Germinal center (tissue), 1 donor: ENCODE results near the gene MARF1.
"Not testable (repeated sequence)": the region's sequence is repeated elsewhere in the genome, so short reads cannot be mapped to it uniquely, and the experiment has no call there.

ENCODE experiments used
- DNase-seq: peaks from one replicate; pipeline ENCODE4 v3.0.0; 2012; ENCODE audit warnings: mixed read lengths, low spot score

The MARF1 gene

DNA sequence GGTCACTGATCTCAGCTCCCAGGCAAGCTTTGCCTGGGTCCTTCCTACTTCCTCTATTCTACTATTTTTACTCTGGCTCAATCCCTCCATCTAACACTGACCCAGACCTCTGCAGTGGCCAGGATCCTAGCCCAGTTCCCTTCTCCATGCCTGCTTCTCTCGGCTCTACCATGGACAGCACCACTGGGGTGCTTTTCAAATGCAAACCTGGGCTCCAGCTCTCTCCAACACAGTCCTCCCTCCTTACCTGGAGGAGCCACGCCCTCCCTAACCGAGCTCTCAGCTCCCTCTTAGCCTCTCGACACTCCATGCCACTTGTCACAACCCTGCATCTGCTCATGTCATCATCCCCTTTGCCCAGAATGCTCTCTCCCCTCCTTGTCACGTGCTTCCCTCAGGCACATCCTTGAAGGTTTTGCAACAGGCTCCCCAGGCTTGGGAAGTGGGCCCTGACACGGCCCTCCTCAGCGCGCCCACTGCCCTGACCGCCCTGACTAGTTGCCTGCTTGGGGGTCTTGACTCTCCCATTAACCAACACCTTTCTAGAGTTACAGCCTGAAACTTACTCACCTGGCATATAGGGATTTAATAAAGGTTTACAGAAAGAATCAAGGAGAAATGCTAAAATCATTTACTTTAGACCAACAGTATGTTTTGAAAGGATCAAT, 41.6 kb downstream of the MARF1 start:
- DNase-seq, result no peak

DNA sequence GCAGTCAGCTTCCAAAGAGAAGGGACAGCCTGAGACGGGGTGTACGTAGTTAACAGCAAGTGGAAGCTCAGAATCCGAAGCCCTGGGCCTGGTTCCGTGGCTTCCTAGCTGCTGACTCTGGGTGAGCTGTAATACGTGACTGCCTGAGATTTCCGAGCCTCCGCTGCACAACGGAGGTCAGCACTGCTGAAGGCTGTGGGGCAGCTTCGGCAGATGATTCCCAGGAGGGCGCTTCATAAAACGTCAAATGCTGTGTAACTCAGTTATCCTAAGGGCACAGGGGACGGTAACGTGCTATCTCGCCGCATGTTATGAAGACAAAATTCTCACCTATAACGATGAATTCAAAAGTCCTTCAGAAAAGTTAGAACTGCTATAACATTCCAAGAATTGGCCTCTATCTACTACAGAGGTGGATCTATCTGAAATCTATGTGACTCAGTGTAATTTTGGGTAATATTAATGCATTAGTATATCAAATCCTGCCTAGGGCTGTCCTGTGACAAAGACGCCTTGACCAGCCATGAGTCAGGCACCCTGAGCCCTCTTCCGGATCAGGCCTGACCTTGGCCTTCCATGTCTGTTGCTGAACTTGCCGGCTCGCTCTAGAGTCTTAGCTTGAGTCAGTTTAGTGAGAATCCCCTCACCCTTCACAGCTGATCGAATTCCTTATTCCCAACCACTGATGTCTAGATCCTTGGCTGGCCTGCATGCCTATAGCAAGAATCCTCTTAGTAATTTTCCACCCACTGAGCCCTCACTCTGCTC, 43.5 kb downstream of the MARF1 start:
- no peak for DNase-seq

DNA sequence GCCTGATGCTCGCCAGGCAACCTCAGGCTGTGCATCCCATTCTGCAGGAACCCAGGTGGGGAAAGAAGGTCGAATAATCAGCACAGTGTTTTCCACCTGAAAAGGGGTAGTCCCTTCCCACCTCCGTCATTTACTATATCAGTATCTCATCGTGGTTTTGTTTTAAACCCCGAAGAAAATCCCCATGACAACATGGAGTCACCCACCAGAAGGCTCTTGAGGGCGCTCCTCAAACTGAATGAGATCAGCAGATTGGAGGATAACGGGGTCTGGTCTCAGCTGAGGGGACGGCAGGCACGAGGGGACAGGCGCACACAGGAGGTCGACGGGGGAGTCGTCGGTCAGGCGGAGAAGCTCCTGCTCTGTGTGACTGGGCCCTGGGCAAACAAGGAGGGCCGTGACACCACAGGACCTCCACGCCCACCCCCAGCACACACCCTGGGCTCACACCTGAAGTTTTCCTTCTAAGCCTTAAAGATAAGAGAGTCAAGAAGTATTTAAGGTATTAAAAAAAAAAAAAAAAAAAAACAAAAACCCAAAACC, 44.2 kb downstream of the MARF1 start:
- DNase-seq, result no peak

DNA sequence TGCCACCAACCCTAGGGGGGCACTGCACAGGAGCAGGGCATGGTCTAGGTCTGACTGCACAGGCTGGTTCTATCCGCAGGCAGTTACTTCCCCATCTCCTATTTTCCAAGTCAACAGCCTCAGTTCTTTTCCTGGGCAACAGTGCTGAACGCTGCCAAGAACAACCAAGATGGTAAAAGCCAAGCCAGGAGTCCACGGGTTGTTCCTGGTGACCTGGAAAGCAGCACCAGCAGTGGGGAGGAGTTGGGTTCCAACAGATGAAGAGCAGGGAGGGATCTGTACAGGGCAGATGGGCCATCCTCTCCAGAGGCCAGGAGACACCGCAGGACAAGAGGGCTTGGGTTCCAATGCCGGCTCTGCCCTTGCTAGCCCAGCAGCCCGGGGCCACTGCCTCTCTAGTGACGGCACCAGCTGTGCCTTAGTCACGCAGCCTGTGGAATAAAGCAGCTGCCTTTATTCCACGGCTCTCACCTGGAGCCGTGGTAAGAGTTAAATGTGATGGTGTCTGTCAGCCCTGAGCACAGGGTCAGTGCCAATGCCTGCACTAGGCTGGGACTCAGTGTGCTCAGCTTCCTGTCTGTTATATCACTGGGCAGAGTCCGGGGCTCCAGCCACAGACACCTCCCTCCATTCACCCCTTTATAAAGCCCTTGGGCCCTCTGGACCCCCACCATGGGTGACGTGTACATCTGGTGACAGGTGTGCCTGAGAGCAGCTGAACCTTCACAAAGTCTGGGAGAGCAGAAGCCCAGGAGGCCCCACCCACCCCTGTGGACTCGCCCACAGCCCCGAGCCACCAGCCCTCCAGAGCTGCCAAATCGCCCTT, 44.9 kb downstream of the MARF1 start:
- DNase-seq, result no peak

DNA sequence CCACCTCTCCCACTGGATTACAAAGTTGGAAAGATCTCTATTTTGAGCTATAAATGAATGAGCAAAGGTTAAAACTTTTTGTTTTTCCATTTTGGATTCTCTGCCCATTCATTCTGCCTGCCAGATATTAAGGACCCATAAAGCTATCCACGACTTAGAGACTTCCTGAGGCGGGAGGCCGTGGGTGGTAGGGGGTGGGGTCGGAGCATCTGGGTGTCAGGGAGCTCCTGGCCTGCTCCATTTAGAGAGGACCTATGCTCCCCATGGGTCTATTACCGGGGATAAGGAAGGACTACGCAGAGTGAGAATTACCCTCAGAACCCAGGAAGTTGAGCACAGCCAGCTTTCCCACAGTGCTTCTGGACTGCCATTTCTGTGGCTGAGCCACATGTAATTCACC, 45.8 kb downstream of the MARF1 start:
- no peak for DNase-seq

DNA sequence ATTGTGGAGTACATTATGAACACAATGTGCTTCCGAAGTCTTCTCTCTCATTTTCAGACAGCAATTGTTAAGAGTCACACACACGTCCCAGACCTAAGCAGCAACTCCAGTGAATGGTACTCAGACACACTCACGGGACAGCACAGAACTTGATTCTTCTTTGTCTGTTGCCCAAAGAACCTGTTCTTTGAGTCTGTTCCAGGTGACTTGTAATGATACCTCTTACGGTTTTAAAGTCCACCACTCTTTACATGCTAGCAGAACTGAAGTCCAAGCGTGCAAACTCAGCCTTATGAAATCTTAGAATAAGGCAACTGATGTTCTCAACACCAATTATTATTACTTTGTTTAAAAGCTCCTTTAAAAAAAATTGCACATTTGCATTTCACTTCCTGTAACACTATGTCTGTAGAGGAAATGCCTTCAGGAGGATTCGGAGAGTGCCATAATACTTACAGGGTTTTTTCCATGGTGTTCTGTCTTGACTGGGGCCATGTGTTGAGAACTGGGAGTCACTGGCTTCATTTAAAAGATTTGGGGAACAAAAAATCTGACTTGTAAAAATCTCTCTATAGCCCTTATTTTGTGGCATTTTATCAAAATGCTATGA, 48.1 kb downstream of the MARF1 start:
- DNase-seq, result no peak

- DNase-seq, result no peak
These were observed 49.7 kb downstream of the MARF1 start for GRCh38 chr16:15593235-15593634.

GRCh38 chr16:15592324-15592723, 50.6 kb downstream of the MARF1 start:
- DNase-seq, result no peak

- DNase-seq, result no peak
These were observed 55.7 kb downstream of the MARF1 start for GRCh38 chr16:15587152-15587825.

- no peak for DNase-seq
These were observed 56.2 kb downstream of the MARF1 start for GRCh38 chr16:15586716-15587115.

GRCh38 chr16:15585956-15586355, 57.0 kb downstream of the MARF1 start:
- no peak for DNase-seq

GRCh38 chr16:15583526-15583925, 59.4 kb downstream of the MARF1 start:
- DNase-seq, result no peak

DNA sequence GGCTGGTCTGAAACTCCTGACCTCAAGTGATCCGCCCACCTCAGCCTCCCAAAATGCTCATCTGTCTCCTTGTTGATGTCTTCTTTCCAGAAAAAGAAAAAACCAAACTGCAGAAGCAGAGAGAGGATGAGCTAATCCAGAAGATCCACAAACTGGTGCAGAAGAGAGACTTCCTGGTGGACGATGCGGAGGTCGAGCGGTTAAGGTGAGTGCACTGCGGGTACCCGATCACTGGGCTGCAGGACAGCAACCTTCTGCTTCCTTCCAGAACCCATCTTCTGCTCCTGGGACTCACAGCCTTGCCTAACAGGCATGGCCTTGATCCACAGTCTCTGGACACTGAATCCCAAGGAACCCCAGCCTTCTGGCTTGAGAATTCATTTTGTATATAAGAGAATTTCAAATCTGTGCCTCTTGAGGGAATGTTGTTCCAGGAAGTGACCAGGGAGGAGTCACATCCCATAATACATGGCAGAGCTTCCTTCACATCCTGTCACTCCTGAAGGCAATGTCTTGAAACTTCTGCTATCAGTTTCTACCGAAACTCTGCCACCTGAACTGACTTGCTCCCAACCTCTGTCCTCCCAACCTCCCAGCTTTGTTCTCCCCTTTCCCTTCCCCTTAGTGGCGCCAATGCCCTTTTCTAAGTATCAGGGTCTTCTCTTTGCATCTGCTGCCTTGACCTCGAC, 61.7 kb downstream of the MARF1 start:
- no peak for DNase-seq

DNA sequence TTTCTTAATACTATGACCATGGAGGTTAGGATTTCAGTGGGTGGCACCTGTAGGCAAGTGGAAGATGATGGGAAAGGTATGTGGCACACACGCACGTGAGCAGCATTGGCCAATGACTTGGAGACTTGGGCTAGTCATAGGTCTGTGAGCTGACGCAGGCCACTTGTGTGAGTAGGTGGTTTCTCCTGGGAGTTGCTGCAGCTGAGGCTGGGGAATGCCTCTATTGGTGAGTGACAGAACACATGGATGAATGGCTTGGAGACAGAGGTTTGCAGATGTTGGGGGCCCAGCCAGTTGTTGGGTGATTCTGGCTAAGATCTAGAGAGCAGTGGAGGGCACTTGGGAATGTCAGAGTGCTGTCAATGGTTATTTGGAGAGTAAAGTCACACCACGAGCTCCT, 64.1 kb downstream of the MARF1 start:
- no peak for DNase-seq

DNA sequence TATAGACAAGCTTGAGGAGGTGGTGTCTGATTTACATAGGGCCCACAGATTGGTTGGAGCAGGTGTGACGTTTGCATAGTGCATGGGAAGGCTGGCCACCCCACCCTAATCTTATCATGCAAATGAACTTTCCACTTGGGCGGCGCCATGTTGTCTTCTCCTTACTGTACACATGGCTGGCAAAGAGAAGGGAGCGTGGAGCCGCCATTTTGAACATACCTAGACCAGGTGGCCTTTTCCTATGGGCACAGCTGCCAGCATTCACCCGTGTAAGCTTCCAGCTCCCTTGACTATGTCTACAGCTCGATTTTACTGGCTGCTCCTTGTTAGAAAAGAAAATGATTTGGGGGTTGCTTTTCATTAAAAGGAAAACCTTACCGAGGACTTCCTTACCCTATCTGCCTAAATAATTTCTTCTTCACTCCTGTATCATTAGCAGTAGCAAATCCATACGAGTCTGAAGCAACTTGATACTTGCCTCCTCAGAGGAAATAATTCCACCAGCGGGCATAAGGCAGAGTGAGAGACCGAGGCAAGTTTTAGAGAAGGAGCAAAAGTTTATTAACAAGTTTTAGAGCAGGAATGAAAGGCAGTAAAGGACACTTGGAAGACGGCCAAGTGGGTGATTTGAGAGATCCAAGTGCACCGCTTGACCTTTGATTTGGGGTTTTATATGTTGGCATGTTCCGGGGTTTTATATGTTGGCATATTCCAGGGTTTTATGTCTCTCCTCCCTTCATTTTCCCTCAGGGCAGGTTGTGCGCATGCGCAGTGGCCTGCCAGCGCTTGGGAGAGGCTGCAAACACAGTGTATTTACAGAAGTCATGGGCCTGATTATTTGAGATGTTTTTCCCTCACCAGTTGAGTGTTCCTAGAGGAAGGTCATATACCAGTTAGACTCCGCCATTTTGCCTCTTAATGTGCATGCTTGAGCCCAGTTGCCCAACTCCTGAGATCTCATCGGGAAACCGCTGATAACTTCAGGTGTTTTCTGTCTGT, 65.7 kb downstream of the MARF1 start:
- no peak for DNase-seq

DNA sequence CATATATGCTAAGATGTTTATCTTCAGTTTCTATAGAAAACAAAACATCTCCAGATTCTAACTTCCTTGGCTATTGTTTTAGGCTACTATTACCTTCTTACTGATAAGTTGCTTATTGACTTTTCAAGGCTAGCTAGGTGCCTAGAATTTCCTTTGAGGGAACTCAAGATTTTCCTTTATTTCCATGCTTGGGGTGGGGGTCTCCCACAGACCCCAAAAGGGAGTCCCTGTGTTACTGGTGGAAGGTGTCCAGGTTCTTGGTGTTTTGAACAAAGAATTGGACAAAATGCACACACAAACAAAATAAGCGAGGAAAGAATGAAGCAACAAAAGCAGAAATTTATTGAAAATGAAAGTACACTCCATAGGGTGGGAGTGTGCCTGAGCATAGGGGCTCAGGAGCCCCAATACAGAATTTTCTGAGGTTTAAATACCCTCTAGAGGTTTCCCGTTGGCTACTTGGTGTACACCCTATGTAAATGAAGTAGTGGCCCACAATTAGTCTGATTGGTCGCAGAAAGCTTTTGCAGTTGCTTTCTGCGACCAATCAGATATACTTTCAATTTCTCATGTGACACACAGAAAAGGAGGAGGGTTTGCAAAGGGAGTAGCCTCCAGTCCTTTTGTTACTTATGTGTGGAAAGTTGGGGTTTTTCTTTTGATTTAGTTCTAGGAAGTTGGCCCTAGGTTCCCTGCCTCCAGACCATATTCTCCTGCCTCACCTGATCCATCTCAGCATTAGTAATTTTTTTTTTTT, 67.5 kb downstream of the MARF1 start:
- no peak for DNase-seq

DNA sequence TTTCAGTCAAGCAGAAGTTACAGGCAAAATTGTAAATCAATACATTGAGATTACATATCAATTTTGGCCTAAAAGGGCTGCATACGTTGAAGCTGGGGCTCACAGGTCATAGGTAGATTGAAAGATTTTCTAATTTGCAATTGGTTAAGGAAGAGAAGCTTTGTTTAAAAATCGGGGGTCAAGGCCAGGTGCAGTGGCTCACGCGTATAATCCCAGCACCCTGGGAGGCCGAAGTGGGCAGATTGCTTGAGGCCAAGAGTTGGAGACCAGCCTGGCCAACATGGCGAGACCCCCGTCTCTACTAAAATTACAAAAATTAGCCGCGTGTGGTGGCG, 68.4 kb downstream of the MARF1 start:
- no peak for DNase-seq

DNA sequence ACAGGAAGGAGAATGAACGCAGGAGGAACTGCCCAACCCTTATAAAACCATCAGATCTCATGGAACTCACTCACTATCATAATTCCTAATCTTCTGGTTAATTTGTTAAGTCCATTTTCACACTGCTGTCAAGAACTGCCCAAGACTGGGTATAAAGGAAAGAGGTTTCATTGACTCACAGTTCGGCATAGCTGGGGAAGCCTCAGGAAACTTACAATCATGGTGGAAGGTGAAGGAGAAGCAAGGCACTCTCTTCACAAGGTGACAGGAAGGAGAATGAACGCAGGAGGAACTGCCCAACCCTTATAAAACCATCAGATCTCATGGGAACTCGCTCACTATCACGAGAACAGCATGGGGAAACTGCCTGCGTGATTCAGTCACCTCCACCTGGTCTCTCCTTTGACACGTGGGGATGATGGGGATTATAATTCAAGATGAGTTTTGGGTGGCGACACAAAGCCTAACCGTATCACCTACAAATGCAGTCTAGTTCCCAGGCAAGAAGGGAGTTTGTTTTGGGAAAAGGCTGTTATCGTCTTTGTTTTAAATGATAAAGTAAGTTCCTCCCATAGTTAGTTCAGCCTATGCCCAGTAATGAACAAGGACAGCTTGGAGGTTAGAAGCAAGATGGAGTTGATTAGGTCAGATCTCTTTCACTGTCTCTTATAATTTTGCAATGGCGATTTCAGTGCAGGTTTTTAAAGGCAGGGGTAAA, 68.9 kb downstream of the MARF1 start:
- not testable (repeated sequence) for DNase-seq
